HG02870 (cell line): ENCODE data around the gene DECR2.
A peak's percentile ranks its signal among the peaks of the same experiment; 100 is the strongest.
"Not testable (repeated sequence)": the region's sequence is repeated elsewhere in the genome, so short reads cannot be mapped to it uniquely, and the experiment has no call there.

Experiments
- ATAC-seq: cut with Tn5 transposase; IDR thresholded peaks from one replicate; pipeline ENCODE4 v1.9.1; 2021; ENCODE audit warnings: mild to moderate bottlenecking, moderate library complexity; ENCODE audit not compliant: unreplicated experiment

DECR2 gene

GRCh38 chr16:366476-366875 is 35.2 kb upstream of the DECR2 start:
- no peak for ATAC-seq

- no peak for ATAC-seq
These were observed 34.3 kb upstream of the DECR2 start for GRCh38 chr16:367333-367903.

- ATAC-seq, result no peak
These were observed 33.1 kb upstream of the DECR2 start for GRCh38 chr16:368388-369158.

GRCh38 chr16:369275-369865 is 32.3 kb upstream of the DECR2 start:
- ATAC-seq, result no peak

GRCh38 chr16:369866-370436 is 31.7 kb upstream of the DECR2 start:
- no peak for ATAC-seq

GRCh38 chr16:370443-370842 is 31.2 kb upstream of the DECR2 start, which contains the start of gene MRPL28:
Gene MRPL28 (minus strand): TSS chr16:370538. CDS start chr16:370218, 320 bp downstream.
- peak; percentile 79 for ATAC-seq

GRCh38 chr16:370979-371514 is 30.6 kb upstream of the DECR2 start:
- no peak for ATAC-seq

- no peak for ATAC-seq
These were observed 30.0 kb upstream of the DECR2 start for GRCh38 chr16:371515-372301.

GRCh38 chr16:372302-372983 is 29.2 kb upstream of the DECR2 start:
- ATAC-seq, result no peak

- no peak for ATAC-seq
These were observed 28.6 kb upstream of the DECR2 start for GRCh38 chr16:373020-373598.

- no peak for ATAC-seq
These were observed 27.7 kb upstream of the DECR2 start for GRCh38 chr16:373848-374615.

- ATAC-seq, result no peak
These were observed 27.1 kb upstream of the DECR2 start for GRCh38 chr16:374616-374926.

GRCh38 chr16:375212-375611 is 26.5 kb upstream of the DECR2 start:
- ATAC-seq, result no peak

- ATAC-seq, result no peak
These were observed 25.5 kb upstream of the DECR2 start for GRCh38 chr16:375927-376816.

GRCh38 chr16:376817-377418 is 24.8 kb upstream of the DECR2 start:
- ATAC-seq, result no peak

GRCh38 chr16:377419-377951 is 24.2 kb upstream of the DECR2 start:
- ATAC-seq, result no peak

GRCh38 chr16:378113-378820 is 23.4 kb upstream of the DECR2 start:
- not testable (repeated sequence) for ATAC-seq
